GM20000 (cell line): Measurements from ENCODE around the gene TCF12.

Experiments
- DNase-seq: peaks from one replicate; pipeline ENCODE4 v3.0.0; 2012; ENCODE audit warnings: low spot score
- TF ChIP-seq, protein P1 (sequence below): IDR thresholded peaks from 2 replicates; pipeline ENCODE4 v1.5.1; 2012; ENCODE audit warnings: mild to moderate bottlenecking, control low read depth; ENCODE audit errors: extremely low read depth, missing control alignments

The TCF12 gene

DNA sequence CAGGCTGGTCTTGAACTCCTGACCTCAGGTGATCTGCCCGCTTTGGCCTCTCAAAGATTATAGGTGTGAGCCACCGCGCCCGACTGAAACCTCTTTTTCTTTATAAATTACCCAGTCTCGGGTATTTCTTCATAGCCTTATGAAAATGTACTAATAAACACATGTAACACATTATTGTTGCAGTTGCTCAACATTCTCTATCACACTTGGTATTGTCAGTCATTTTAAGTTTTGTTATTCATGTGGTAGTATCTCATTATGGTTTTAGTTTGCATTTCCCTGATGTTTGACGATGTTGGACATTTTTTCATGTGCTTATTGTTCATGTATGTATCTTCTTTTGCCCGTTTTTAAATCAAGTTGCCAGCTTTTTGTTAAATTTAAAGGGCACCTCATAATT, 109.7 kb downstream of the TCF12 start:
- DNase-seq, result no peak
- TF ChIP-seq, protein P1, sequence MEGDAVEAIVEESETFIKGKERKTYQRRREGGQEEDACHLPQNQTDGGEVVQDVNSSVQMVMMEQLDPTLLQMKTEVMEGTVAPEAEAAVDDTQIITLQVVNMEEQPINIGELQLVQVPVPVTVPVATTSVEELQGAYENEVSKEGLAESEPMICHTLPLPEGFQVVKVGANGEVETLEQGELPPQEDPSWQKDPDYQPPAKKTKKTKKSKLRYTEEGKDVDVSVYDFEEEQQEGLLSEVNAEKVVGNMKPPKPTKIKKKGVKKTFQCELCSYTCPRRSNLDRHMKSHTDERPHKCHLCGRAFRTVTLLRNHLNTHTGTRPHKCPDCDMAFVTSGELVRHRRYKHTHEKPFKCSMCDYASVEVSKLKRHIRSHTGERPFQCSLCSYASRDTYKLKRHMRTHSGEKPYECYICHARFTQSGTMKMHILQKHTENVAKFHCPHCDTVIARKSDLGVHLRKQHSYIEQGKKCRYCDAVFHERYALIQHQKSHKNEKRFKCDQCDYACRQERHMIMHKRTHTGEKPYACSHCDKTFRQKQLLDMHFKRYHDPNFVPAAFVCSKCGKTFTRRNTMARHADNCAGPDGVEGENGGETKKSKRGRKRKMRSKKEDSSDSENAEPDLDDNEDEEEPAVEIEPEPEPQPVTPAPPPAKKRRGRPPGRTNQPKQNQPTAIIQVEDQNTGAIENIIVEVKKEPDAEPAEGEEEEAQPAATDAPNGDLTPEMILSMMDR, result no peak

DNA sequence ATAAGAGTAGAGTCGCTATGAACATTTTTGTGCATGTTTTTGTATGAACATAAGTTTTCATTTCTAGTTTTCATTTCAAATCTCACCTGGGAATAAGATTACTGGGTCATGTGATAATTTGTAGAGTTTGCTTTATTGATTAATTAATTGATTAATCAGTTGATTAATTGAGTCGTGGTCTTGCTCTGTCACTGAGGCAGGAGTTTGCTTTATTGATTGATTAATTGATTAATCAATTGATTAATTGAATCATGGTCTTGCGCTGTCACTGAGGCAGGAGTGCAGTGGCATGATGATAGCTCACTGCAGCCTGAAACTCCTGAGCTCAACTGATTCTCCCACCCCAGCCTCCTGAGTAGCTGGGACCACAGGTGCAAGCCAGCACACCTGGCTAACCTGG, 111.6 kb downstream of the TCF12 start:
- TF ChIP-seq, protein P1, result no peak
- no peak for DNase-seq

DNA sequence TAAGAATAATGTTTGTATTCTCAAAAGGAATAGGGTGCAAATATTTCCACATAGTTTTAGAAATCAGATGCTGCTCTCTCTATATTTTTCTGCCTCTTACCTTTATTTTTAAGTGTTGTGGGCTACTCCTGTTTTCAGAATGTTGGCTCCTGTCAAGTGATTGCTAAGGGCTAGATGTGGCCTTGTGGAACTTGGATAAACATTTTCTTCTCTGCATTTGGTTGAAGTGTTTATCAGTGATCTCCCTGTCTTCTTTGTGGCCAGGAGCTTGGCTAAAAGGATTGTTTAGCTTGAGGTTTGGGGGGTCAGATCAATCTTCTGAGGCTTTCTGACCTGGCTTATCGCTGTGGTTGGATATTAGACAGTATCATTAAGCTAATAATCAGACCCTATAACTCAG, 112.6 kb downstream of the TCF12 start:
- TF ChIP-seq, protein P1, result no peak
- no peak for DNase-seq

DNA sequence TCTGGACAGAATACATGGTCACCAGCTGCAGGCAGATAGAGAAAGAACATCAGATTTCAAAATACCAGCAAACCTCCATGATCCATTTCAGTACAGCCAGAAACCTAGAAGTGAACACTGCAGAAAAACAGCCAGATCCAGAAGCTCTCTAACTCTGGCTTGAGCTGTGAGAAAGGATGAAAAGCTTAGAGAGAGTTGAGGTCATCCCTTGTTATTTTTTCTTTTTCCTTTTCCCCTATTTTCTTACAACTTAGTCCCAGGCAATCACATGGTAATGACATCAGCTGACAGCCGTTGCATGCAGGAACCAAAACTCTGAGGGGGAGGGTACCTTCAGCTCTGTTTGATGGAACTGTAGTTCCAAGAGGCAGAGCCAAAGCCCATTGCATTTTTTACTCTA, 113.2 kb downstream of the TCF12 start:
- peak; percentile 14 for DNase-seq
- TF ChIP-seq, protein P1, result no peak

DNA sequence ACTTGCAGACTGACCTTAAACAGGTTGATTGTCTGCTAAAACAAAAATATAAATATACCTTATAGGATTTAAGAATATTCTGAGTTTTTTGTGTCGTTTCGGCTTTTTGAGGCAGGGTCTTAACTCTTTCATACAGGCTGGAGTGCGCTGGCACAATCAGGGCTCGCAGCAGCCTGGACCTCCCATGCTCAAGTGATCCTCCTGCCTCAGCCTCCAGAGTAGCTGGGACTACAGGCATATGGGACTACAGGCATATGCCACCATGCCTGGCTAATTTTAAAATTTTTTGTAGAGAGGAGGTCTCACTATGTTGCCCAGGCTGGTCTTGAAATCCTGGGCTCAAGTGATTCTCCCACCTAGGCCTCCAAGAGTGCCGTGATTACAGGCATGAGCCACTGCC, 113.9 kb downstream of the TCF12 start:
- TF ChIP-seq, protein P1, result no peak
- no peak for DNase-seq

DNA sequence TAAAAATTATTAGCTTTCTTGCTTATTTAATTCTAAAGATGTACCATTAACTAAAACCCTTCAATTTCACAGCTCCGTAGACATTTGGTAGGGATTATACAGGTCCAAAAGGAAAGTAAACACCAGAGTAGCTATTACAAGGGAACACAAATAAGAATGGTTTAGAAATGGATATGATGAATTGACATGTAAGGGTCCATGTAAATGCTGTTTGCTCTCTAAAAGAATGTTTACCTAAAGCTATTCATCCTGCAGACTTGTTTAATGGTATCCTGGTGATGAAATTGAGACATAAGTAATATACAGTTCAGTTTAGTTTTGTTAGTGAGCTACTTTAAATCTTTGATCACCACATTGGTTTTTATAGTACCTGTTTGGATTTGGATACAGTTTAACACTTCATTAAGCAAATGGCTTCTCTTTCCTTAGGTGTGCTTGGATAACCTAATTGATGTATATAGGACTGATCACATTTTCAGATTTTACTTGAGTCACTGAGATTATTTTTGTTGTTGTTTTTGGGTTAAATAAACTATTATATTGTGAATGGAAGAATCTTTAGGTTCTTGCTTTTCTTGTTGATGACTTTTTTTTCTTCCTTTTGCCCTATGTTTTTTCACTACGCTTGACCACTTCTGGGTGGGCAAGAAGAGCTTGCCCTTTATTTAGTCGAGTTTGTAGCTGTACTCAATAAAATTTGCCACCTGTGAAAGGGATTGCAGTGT, 115.4 kb downstream of the TCF12 start:
- DNase-seq, result no peak
- TF ChIP-seq, protein P1, result no peak

DNA sequence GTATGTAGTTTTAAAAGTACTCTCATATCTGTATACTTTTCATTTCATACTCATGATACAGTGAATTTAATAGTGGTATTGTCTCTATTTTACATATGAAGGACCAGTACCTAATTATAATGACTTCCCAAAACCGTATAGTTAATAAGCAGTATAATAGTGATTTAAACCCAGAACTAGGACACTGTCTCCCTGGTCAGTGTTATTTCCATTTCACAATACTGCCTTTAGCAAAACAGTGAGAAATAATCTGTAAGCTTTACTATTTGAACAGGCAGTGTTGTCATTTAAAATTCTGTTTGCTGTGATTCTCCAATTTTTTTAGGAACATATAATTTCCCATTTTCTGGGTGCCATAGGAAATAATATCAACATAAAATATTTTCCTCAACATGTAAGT, 116.2 kb downstream of the TCF12 start:
- DNase-seq, result no peak
- TF ChIP-seq, protein P1, result no peak
